Tibial nerve (tissue), 4 donors: Measurements from ENCODE around the gene STON2. TPM values are rescaled to one million over a fixed set of nuclear protein-coding genes. Genes with fewer than 3 reads are reported as not detected.
A peak's percentile ranks its signal among the peaks of the same experiment; 100 is the strongest.

Source experiments
- DNase-seq, 2 donors: peaks; one replicate each; pipeline ENCODE4 v3.0.0-alpha.2; 2019; ENCODE audit warnings: low spot score in 2 of 2
- H3K27ac ChIP-seq, 4 donors: fragments of 200-600 bp; sonication (generic) in 3 of 4; one replicate each; pipeline ENCODE4 v1.5.1; 2017 to 2019; ENCODE audit warnings: mild to moderate bottlenecking in 1 of 4
- H3K27me3 ChIP-seq, 2 donors: fragments of 200-600 bp; sonication (generic) in 1 of 2; one replicate each; pipeline versions ENCODE4 v1.5.1 to v1.6.0; 2017 to 2019
- H3K36me3 ChIP-seq, 3 donors: fragments of 200-600 bp; sonication (generic); one replicate each; pipeline ENCODE4 v1.5.1; 2018 to 2019
- H3K4me1 ChIP-seq, 4 donors: fragments of 200-600 bp; sonication (generic) in 3 of 4; one replicate each; pipeline ENCODE4 v1.5.1; 2017 to 2019
- H3K4me3 ChIP-seq, 4 donors: fragments of 200-600 bp; sonication (generic) in 3 of 4; one replicate each; pipeline ENCODE4 v1.5.1; 2017 to 2019; ENCODE audit warnings: mild to moderate bottlenecking in 1 of 4, moderate library complexity in 1 of 4
- H3K9me3 ChIP-seq, 4 donors: fragments of 200-600 bp; sonication (generic) in 3 of 4; one replicate each; pipeline ENCODE4 v1.5.1; 2017 to 2019
- EP300 ChIP-seq, 2 donors: sonication (generic); formaldehyde crosslinking; IDR thresholded peaks; one replicate each; pipeline ENCODE4 v1.6.1; 2017; ENCODE audit warnings: antibody characterized with exemption in 2 of 2, mild to moderate bottlenecking in 1 of 2
- POLR2A ChIP-seq, 2 donors: fragments of 450-650 bp; IDR thresholded peaks; one replicate each; pipeline ENCODE4 v1.6.1; 2017; ENCODE audit warnings: antibody characterized with exemption in 2 of 2, mild to moderate bottlenecking in 2 of 2, moderate library complexity in 2 of 2
- WGBS, 2 donors: methylation state at CpG; one replicate each; pipeline ENCODE4 v1.1.5; 2018; 5-methylcytosine and 5-hydroxymethylcytosine counted together
- total RNA-seq, 4 donors: library from RNA; depleted of rRNA; stranded (reverse); fragments of >200 nt; gene quantifications; one replicate each; pipeline ENCODE4 v1.1.0, GENCODE V29; 2016
- TF ChIP-seq, protein P1 (sequence below), 5 experiments: fragments of 200-600 bp in 3 of 5; fragments of 450-650 bp in 2 of 5; sonication (generic) in 3 of 5; IDR thresholded peaks; one replicate each; pipeline ENCODE4 v1.5.1; 2016 to 2019; ENCODE audit warnings: antibody characterized with exemption in 5 of 5, mild to moderate bottlenecking in 3 of 5, moderate library complexity in 2 of 5

The STON2 gene
- total RNA-seq, 4 donors from 2014 or later, result 21.6 to 62.0 (median 34.7) TPM

DNA sequence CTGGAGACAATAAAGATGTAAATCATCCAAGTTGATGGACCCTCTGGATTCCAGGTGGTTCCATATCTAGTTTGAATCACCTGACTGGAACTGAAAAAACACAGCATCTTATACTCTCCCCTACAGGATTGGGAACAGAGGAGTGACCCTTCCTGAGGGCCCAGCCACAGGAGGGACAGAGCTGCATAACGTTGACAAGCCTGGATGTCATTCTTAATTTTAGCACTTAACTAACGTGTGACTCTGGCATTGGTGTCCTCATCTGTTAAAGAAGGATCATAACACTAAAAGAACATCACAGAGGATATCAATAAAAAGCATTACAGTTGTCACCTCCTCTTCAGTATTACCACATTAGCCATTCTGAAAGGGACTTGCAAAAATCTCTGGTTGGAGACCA, 47.7 kb downstream of the STON2 start:
- no peak for DNase-seq
- no peaks in the 10 kb centered on the region for H3K36me3 ChIP-seq
- 76 to 79% methylated on average over 2 of the region's 2 CpGs for WGBS, 2 donors
- TF ChIP-seq EP300 (IDR thresholded peaks at IDR 0.05) (no peak), POLR2A (IDR thresholded peaks at IDR 0.05) (no peak)
- TF ChIP-seq, protein P1, sequence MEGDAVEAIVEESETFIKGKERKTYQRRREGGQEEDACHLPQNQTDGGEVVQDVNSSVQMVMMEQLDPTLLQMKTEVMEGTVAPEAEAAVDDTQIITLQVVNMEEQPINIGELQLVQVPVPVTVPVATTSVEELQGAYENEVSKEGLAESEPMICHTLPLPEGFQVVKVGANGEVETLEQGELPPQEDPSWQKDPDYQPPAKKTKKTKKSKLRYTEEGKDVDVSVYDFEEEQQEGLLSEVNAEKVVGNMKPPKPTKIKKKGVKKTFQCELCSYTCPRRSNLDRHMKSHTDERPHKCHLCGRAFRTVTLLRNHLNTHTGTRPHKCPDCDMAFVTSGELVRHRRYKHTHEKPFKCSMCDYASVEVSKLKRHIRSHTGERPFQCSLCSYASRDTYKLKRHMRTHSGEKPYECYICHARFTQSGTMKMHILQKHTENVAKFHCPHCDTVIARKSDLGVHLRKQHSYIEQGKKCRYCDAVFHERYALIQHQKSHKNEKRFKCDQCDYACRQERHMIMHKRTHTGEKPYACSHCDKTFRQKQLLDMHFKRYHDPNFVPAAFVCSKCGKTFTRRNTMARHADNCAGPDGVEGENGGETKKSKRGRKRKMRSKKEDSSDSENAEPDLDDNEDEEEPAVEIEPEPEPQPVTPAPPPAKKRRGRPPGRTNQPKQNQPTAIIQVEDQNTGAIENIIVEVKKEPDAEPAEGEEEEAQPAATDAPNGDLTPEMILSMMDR (IDR thresholded peaks at IDR 0.05), result no peak
- H3K4me3 ChIP-seq, result no peak overlapping the region
- H3K27me3 ChIP-seq, result no peaks in the 10 kb centered on the region
- peaks cover 0 to 16% (median 4%) of the 10 kb centered on the region in 4 donors for H3K4me1 ChIP-seq
- peaks cover 0 to 12% (median 5%) of the 10 kb centered on the region in 4 donors for H3K9me3 ChIP-seq
- no peak overlapping the region for H3K27ac ChIP-seq

DNA sequence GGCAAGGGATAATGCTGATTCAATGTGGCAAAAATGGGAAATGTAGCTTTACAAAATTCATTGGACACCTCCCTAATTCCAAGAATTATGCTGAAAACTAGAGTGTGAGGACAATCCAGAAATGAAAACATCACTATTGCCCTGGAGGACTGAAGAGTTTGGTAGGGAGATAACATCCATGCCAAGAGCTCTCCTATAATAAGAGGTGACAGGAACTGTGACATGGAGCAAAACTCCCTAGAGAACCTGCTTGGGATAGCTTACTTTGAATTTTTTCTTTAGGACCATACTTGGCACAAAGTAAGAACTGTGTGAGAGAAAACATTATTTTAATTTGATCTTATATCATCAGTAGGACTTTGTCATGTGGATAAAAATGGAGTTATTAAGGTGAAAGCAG, 48.9 kb downstream of the STON2 start:
- peaks cover 0 to 16% (median 4%) of the 10 kb centered on the region in 4 donors for H3K4me1 ChIP-seq
- DNase-seq, result no peak
- no peaks in the 10 kb centered on the region for H3K36me3 ChIP-seq
- TF ChIP-seq POLR2A (IDR thresholded peaks at IDR 0.05), result no peak
- no peak for TF ChIP-seq EP300 (IDR thresholded peaks at IDR 0.05)
- TF ChIP-seq, protein P1 (IDR thresholded peaks at IDR 0.05), result no peak
- peaks cover 0 to 12% (median 5%) of the 10 kb centered on the region in 4 donors for H3K9me3 ChIP-seq
- H3K27me3 ChIP-seq, result no peaks in the 10 kb centered on the region
- no peak overlapping the region for H3K4me3 ChIP-seq
- peak overlapping the region in 1 of 4 donors; percentile 51 for H3K27ac ChIP-seq

DNA sequence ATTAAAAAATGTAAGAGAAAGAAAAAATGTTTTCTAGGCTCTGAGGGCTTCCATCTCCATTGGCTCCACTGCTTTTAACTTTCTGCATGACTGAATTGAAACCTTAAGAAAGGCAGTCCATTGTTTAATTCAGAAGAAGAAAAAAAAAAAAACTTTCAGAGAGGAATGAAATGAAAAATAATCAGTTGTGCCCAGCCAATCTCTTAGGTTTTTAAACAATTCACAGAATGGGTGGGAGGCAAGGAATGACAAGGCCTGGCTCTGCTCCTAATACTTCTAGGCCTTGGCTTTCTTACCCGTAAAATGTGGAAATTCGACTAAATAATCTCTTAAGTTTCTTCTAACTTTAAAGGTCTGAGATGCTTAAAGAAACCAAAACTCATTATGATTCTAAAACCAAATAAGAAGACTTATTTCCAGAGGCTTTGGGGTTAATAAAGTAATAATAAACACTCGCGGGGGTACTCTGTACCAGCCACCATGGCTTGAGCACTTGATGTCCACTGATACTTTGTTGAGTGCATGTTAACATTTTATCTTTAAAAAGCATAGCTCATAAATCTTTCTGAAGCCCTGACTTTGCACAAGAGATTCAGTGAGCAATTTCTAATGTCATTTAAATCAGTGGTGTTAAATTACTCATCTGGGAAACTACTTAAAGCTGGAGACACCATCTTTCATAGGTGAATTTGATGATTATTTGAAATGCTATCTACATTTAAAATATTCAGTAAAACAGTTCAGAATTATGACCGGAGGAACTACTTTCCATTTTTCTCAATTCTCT, 49.6 kb downstream of the STON2 start:
- TF ChIP-seq EP300 (IDR thresholded peaks at IDR 0.05) (no peak), POLR2A (IDR thresholded peaks at IDR 0.05) (no peak)
- TF ChIP-seq, protein P1 (IDR thresholded peaks at IDR 0.05), result no peak
- peaks cover 0 to 16% (median 4%) of the 10 kb centered on the region in 4 donors for H3K4me1 ChIP-seq
- peak overlapping the region in 2 of 4 donors; percentile 51 to 71 for H3K27ac ChIP-seq
- 43 to 54% methylated on average over 5 of the region's 5 CpGs for WGBS, 2 donors
- DNase-seq, result no peak
- H3K9me3 ChIP-seq, result peaks cover 0 to 11% (median 5%) of the 10 kb centered on the region in 4 donors
- no peaks in the 10 kb centered on the region for H3K36me3 ChIP-seq
- H3K27me3 ChIP-seq, result no peaks in the 10 kb centered on the region
- H3K4me3 ChIP-seq, result no peak overlapping the region

DNA sequence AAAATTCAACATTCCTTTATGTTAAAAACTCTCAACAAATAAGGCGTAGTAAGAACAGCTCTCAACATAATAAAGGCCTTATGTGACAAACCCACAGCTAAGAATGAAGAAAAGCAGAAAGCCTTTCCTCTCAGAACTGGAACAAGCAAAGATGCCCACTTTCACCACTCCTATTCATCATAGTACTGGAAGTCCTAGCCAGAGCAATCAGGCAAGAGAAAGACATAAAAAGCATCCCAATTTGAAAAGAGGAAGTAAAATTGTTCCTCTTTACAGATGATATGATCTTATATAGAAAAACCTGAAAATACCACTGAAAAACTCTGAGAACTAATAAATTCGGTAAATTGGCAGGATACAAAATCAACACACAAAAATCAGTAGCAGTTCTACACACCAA, 52.1 kb downstream of the STON2 start:
- DNase-seq, result no peak
- no peaks in the 10 kb centered on the region for H3K36me3 ChIP-seq
- no peaks in the 10 kb centered on the region for H3K9me3 ChIP-seq
- TF ChIP-seq, protein P1 (IDR thresholded peaks at IDR 0.05), result no peak
- TF ChIP-seq POLR2A (IDR thresholded peaks at IDR 0.05), result no peak
- no peak for TF ChIP-seq EP300 (IDR thresholded peaks at IDR 0.05)
- H3K4me1 ChIP-seq, result peaks cover 0 to 26% (median 4%) of the 10 kb centered on the region in 4 donors
- no peak overlapping the region for H3K4me3 ChIP-seq
- 69 to 71% methylated on average over 2 of the region's 2 CpGs for WGBS, 2 donors
- H3K27me3 ChIP-seq, result no peaks in the 10 kb centered on the region
- H3K27ac ChIP-seq, result peak overlapping the region in 2 of 4 donors; percentile 31 to 32

DNA sequence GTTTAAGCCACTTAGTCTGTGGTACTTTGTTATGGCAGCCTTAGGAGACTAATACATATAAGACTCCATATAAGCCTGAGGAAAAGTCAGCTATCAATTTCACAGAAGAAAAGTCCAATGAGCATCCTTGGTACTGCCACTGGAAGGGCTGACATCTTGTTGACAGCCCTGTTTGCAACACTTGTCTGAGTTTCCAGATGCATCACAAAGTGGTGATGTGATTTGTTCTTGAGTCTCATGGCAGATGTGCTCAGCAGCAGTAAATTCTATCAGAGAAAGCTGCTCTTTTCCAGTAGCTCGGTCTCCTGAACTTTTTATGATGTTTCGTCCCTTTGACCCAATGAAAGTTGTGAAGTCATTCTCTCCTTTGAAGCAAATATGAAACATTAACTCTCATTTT, 54.3 kb downstream of the STON2 start:
- Histone ChIP-seq H3K36me3 (no peaks in the 10 kb centered on the region), H3K4me1 (peaks cover 0 to 40% (median 8%) of the 10 kb centered on the region in 4 donors), H3K27ac (no peak overlapping the region), H3K4me3 (no peak overlapping the region), H3K9me3 (no peaks in the 10 kb centered on the region), H3K27me3 (no peaks in the 10 kb centered on the region)
- DNase-seq, result no peak
- WGBS, 2 donors, result 93 to 96% methylated on average over 2 of the region's 2 CpGs
- TF ChIP-seq POLR2A (IDR thresholded peaks at IDR 0.05), result no peak
- TF ChIP-seq, protein P1 (IDR thresholded peaks at IDR 0.05), result no peak
- TF ChIP-seq EP300 (IDR thresholded peaks at IDR 0.05), result no peak
